Prostate gland (tissue), 2 donors: ENCODE measurements around the gene TMEM61.

Experiments used
- CTCF ChIP-seq, 4 experiments: fragments of 200-600 bp in 2 of 4; fragments of 450-650 bp in 2 of 4; sonication (generic) in 2 of 4; IDR thresholded peaks; 1 replicate in 3 of 4; 2 replicates in 1 of 4; pipeline ENCODE4 v1.5.1; 2016 to 2019; ENCODE audit warnings: antibody characterized with exemption in 4 of 4, mild to moderate bottlenecking in 2 of 4, moderate library complexity in 2 of 4
- POLR2AphosphoS5 ChIP-seq: sonication (generic); formaldehyde crosslinking; IDR thresholded peaks from one replicate; pipeline ENCODE4 v1.6.1; 2017; ENCODE audit warnings: antibody characterized with exemption

GRCh38 chr1:54986025-54986424 is 5.6 kb downstream of the TMEM61 start:
- TF ChIP-seq CTCF (IDR thresholded peaks at IDR 0.05) = no peak
- TF ChIP-seq POLR2AphosphoS5 = no peak
